Muscle of leg (tissue), 11 donors: ENCODE results near the gene RBPMS2. TPM values are rescaled to one million over a fixed set of nuclear protein-coding genes. Genes with fewer than 3 reads are reported as not detected.
"Not testable (repeated sequence)": the region's sequence is repeated elsewhere in the genome, so short reads cannot be mapped to it uniquely, and the experiment has no call there.

Experiments
- DNase-seq: peaks from one replicate; pipeline ENCODE4 v3.0.0; 2013
- H3K27ac ChIP-seq: one replicate; pipeline ENCODE4 v1.5.1; 2013; ENCODE audit warnings: mild to moderate bottlenecking, low read length, control low read depth
- H3K27me3 ChIP-seq: one replicate; pipeline ENCODE4 v1.6.1; 2013; ENCODE audit warnings: low read length; ENCODE audit not compliant: control insufficient read depth, insufficient read depth
- H3K36me3 ChIP-seq: one replicate; pipeline ENCODE4 v1.6.1; 2013; ENCODE audit warnings: low read length; ENCODE audit not compliant: control insufficient read depth, insufficient read depth
- H3K4me1 ChIP-seq: one replicate; pipeline ENCODE4 v1.6.1; 2013; ENCODE audit warnings: low read length; ENCODE audit not compliant: control insufficient read depth, insufficient read depth
- H3K4me3 ChIP-seq: one replicate; pipeline ENCODE4 v1.5.1; 2013; ENCODE audit warnings: low read length, control low read depth
- H3K9me3 ChIP-seq: replicated peaks from 2 replicates; pipeline ENCODE4 v1.6.1; 2013; ENCODE audit warnings: low read depth, low read length; ENCODE audit not compliant: control insufficient read depth
- WGBS: methylation state at CpG from one replicate; pipeline ENCODE4 v1.1.5; 2013; ENCODE audit warnings: missing lambda C conversion rate; ENCODE audit not compliant: insufficient coverage; 5-methylcytosine and 5-hydroxymethylcytosine counted together
- polyA plus RNA-seq, 8 donors: library from polyadenylated mRNA; unstranded; fragments of 120-200 nt; gene quantifications; one replicate each; pipeline versions ENCODE4 v1.2.1 to v1.2.3, GENCODE V29; 2013; ENCODE audit warnings: inconsistent platforms in 1 of 8, low replicate concordance in 1 of 8; ENCODE audit not compliant: insufficient read length in 8 of 8, insufficient read depth in 1 of 8
- total RNA-seq: library from RNA; stranded (reverse); fragments of 120-200 nt; gene quantifications from one replicate; pipeline ENCODE4 v1.2.4, GENCODE V29; 2013

Gene RBPMS2
- total and polyA plus RNA-seq, 9 donors, result 0.44 to 7.1 (median 4.7) TPM

GRCh38 chr15:64808785-64809453, 33.5 kb upstream of the RBPMS2 start:
- WGBS, result 45% methylated on average over 5 of the region's 10 CpGs
- Histone ChIP-seq H3K27ac (no peak overlapping the region), H3K36me3 (no peaks in the 10 kb centered on the region), H3K27me3 (peaks cover 6% of the 10 kb centered on the region), H3K4me1 (no peaks in the 10 kb centered on the region), H3K9me3 (no peaks in the 10 kb centered on the region), H3K4me3 (no peak overlapping the region)
- no peak for DNase-seq

- whole genome bisulfite sequencing, result 50% methylated on average over 2 of the region's 6 CpGs
- Histone ChIP-seq H3K27ac (no peak overlapping the region), H3K9me3 (no peaks in the 10 kb centered on the region), H3K4me1 (no peaks in the 10 kb centered on the region), H3K27me3 (peaks cover 6% of the 10 kb centered on the region), H3K4me3 (no peak overlapping the region), H3K36me3 (no peaks in the 10 kb centered on the region)
- DNase-seq, result no peak
Measured at GRCh38 chr15:64807751-64808222, 32.4 kb upstream of the RBPMS2 start.

- Histone ChIP-seq H3K4me1 (peaks cover 2% of the 10 kb centered on the region), H3K4me3 (no peak overlapping the region), H3K9me3 (no peaks in the 10 kb centered on the region), H3K36me3 (no peaks in the 10 kb centered on the region), H3K27me3 (peaks cover 6% of the 10 kb centered on the region), H3K27ac (no peak overlapping the region)
- 64% methylated on average over 4 of the region's 13 CpGs for WGBS
- DNase-seq, result no peak
Measured at GRCh38 chr15:64807051-64807749, 31.8 kb upstream of the RBPMS2 start.

- Histone ChIP-seq H3K4me1 (peaks cover 7% of the 10 kb centered on the region), H3K9me3 (no peaks in the 10 kb centered on the region), H3K36me3 (no peaks in the 10 kb centered on the region), H3K27me3 (peaks cover 6% of the 10 kb centered on the region), H3K27ac (no peak overlapping the region), H3K4me3 (no peak overlapping the region)
- 41% methylated on average over 5 of the region's 6 CpGs for WGBS
- no peak for DNase-seq
Measured at GRCh38 chr15:64806509-64806908, 31.1 kb upstream of the RBPMS2 start.

- H3K36me3 ChIP-seq, result no peaks in the 10 kb centered on the region
- H3K27me3 ChIP-seq, result peaks cover 3% of the 10 kb centered on the region
- 40% methylated on average over 2 of the region's 2 CpGs for WGBS
- no peak overlapping the region for H3K4me3 ChIP-seq
- no peaks in the 10 kb centered on the region for H3K9me3 ChIP-seq
- no peak overlapping the region for H3K27ac ChIP-seq
- DNase-seq, result no peak
- H3K4me1 ChIP-seq, result peaks cover 7% of the 10 kb centered on the region
Measured at GRCh38 chr15:64804619-64805018, 29.2 kb upstream of the RBPMS2 start.

GRCh38 chr15:64803526-64803925, 28.1 kb upstream of the RBPMS2 start:
- H3K36me3 ChIP-seq, result no peaks in the 10 kb centered on the region
- no peak overlapping the region for H3K4me3 ChIP-seq
- peaks cover 7% of the 10 kb centered on the region for H3K4me1 ChIP-seq
- H3K9me3 ChIP-seq, result no peaks in the 10 kb centered on the region
- H3K27ac ChIP-seq, result no peak overlapping the region
- no peaks in the 10 kb centered on the region for H3K27me3 ChIP-seq
- DNase-seq, result no peak
- no CpG with 5 or more reads among the region's 1 CpG for WGBS

- Histone ChIP-seq H3K27me3 (no peaks in the 10 kb centered on the region), H3K4me1 (peaks cover 7% of the 10 kb centered on the region), H3K36me3 (no peaks in the 10 kb centered on the region), H3K4me3 (no peak overlapping the region), H3K27ac (no peak overlapping the region), H3K9me3 (no peaks in the 10 kb centered on the region)
- WGBS, result no CpG with 5 or more reads among the region's 2 CpGs
- DNase-seq, result no peak
Measured at GRCh38 chr15:64800476-64800875, 25.1 kb upstream of the RBPMS2 start.

- H3K4me3 ChIP-seq, H3K36me3 ChIP-seq, H3K27ac ChIP-seq, H3K4me1 ChIP-seq, H3K27me3 ChIP-seq, H3K9me3 ChIP-seq, DNase-seq: not testable (repeated sequence)
- 93% methylated on average over 9 of the region's 29 CpGs for WGBS
Measured at GRCh38 chr15:64798905-64799304, 23.5 kb upstream of the RBPMS2 start.

- not testable (repeated sequence) for H3K27ac ChIP-seq, H3K27me3 ChIP-seq, H3K9me3 ChIP-seq, H3K36me3 ChIP-seq, H3K4me3 ChIP-seq, DNase-seq, H3K4me1 ChIP-seq
- 78% methylated on average over 7 of the region's 9 CpGs for WGBS
Measured at GRCh38 chr15:64795921-64796320, 20.5 kb upstream of the RBPMS2 start.

- not testable (repeated sequence) for H3K4me1 ChIP-seq, H3K36me3 ChIP-seq, H3K27ac ChIP-seq, H3K9me3 ChIP-seq, H3K27me3 ChIP-seq, DNase-seq, H3K4me3 ChIP-seq
- 100% methylated on average over 1 of the region's 7 CpGs for WGBS
Measured at GRCh38 chr15:64795299-64795698, 19.9 kb upstream of the RBPMS2 start.
